Motor neuron (in vitro differentiated cells): Measurements from ENCODE around the gene PHETA2. TPM values are rescaled to one million over a fixed set of nuclear protein-coding genes. Genes with fewer than 3 reads are reported as not detected.
"Not testable (repeated sequence)": the region's sequence is repeated elsewhere in the genome, so short reads cannot be mapped to it uniquely, and the experiment has no call there.

Experiments
- ATAC-seq, 8 experiments: fragments of 200-7000 bp; cut with Tn5 transposase; replicated peaks in 6 of 8; 2 replicates each; pipeline ENCODE4 v1.8.0; 2021; ENCODE audit warnings: mild to moderate bottlenecking in 8 of 8, moderate library complexity in 8 of 8
- H3K27ac ChIP-seq, 2 donors: fragments of 250-450 bp; sonication (Bioruptor Pico); 2 replicates each; pipeline ENCODE4 v1.9.0; 2021; ENCODE audit warnings: antibody characterized with exemption in 2 of 2, mild to moderate bottlenecking in 2 of 2, moderate library complexity in 1 of 2
- H3K4me1 ChIP-seq, 2 donors: fragments of 250-450 bp; sonication (Bioruptor Pico); replicated peaks in 1 of 2; 2 replicates each; pipeline ENCODE4 v1.6.1; 2021; ENCODE audit warnings: antibody characterized with exemption in 2 of 2, mild to moderate bottlenecking in 2 of 2, moderate library complexity in 1 of 2
- H3K4me3 ChIP-seq, 5 donors: fragments of 250-450 bp; sonication (Bioruptor Pico); 2 replicates each; pipeline ENCODE4 v1.9.0; 2021; ENCODE audit warnings: antibody characterized with exemption in 5 of 5, mild to moderate bottlenecking in 5 of 5, moderate library complexity in 4 of 5
- WGBS, 10 experiments: fragments of 450-650 bp; shearing (Covaris generic); methylation state at CpG; one replicate each; pipeline ENCODE4 v1.0.0; 2022; 5-methylcytosine and 5-hydroxymethylcytosine counted together
- in situ Hi-C, 9 experiments: fragments of 400-800 bp; cut with MboI; loops; one replicate each; pipeline ENCODE4 v1.15.0; 2021; ENCODE audit warnings: low sequenced_read_pairs in 9 of 9, low pct_unique_long_range_greater_than_20kb in 2 of 9; ENCODE audit not compliant: unreplicated experiment in 9 of 9
- total RNA-seq, 8 experiments: library from RNA; unstranded; fragments of 300-600 nt; gene quantifications; 2 replicates each; pipeline versions ENCODE4 v1.2.3 to v1.2.4, GENCODE V29; 2022

The PHETA2 gene
- total RNA-seq, 8 experiments from 2014 or later, result 0.36 to 18.5 (median 1.1) TPM

- no peak for ATAC-seq
Measured at GRCh38 chr22:42062506-42063170, 11.4 kb upstream of the PHETA2 start.

GRCh38 chr22:42064629-42065028 lies 9.4 kb upstream of the PHETA2 start:
- WGBS, 10 experiments, result 83 to 100% (median 100%) methylated on average over 1 of the region's 1 CpG; no CpG with 5 or more reads in 7 of the 10 experiments
- no peak overlapping the region for H3K27ac ChIP-seq
- H3K4me1 ChIP-seq, result peaks cover 2 to 10% of the 10 kb centered on the region in 2 donors
- in situ Hi-C loops, result no loop called here
- H3K4me3 ChIP-seq, result no peak overlapping the region
- no peak for ATAC-seq

More at GRCh38 chr22:42062506-42063170, 11.4 kb upstream of the PHETA2 start:
- Histone ChIP-seq H3K27ac (no peak overlapping the region), H3K4me3 (no peak overlapping the region), H3K4me1 (peaks cover 0 to 9% of the 10 kb centered on the region in 2 donors)
- in situ Hi-C loops, result no loop called here
- 75 to 100% (median 100%) methylated on average over 1 to 2 of the region's 10 CpGs; no CpG with 5 or more reads in 7 of the 10 experiments for WGBS, 10 experiments

GRCh38 chr22:42065438-42066125 lies 8.5 kb upstream of the PHETA2 start:
- WGBS, 10 experiments, result 0 to 100% (median 80%) methylated on average over 1 to 8 of the region's 13 CpGs; no CpG with 5 or more reads in 6 of the 10 experiments

GRCh38 chr22:42066126-42066761 lies 7.8 kb upstream of the PHETA2 start:
- ATAC-seq, result no peak
- in situ Hi-C loops, result no loop called here
- Histone ChIP-seq H3K4me1 (peaks cover 7 to 14% of the 10 kb centered on the region in 2 donors), H3K27ac (no peak overlapping the region), H3K4me3 (no peak overlapping the region)
- 100% methylated on average over 1 to 2 of the region's 7 CpGs; no CpG with 5 or more reads in 7 of the 10 experiments for WGBS, 10 experiments

More at GRCh38 chr22:42065438-42066125, 8.5 kb upstream of the PHETA2 start:
- no peak overlapping the region for H3K4me3 ChIP-seq
- ATAC-seq, result no peak
- in situ Hi-C loops, result no loop called here
- H3K4me1 ChIP-seq, result peaks cover 5 to 14% of the 10 kb centered on the region in 2 donors
- H3K27ac ChIP-seq, result no peak overlapping the region

- no peak overlapping the region for H3K4me3 ChIP-seq
- ATAC-seq, result no peak
- no peak overlapping the region for H3K27ac ChIP-seq
- peaks cover 13 to 21% of the 10 kb centered on the region in 2 donors for H3K4me1 ChIP-seq
- 80 to 100% (median 100%) methylated on average over 1 of the region's 10 CpGs; no CpG with 5 or more reads in 7 of the 10 experiments for WGBS, 10 experiments
- in situ Hi-C loops, result no loop called here
Measured at GRCh38 chr22:42066937-42067336, 7.1 kb upstream of the PHETA2 start.

- Histone ChIP-seq H3K4me3 (no peak overlapping the region), H3K4me1 (peaks cover 13 to 21% of the 10 kb centered on the region in 2 donors), H3K27ac (no peak overlapping the region)
- WGBS, 10 experiments, result 80 to 100% (median 82%) methylated on average over 1 to 6 of the region's 14 CpGs; no CpG with 5 or more reads in 4 of the 10 experiments
- in situ Hi-C loops, result no loop called here
- no peak for ATAC-seq
Measured at GRCh38 chr22:42067671-42068251, 6.3 kb upstream of the PHETA2 start.

- WGBS, 10 experiments, result 95 to 100% methylated on average over 1 to 3 of the region's 4 CpGs; no CpG with 5 or more reads in 8 of the 10 experiments
- no peak for ATAC-seq
- H3K4me3 ChIP-seq, result no peak overlapping the region
- no peak overlapping the region for H3K27ac ChIP-seq
- in situ Hi-C loops, result no loop called here
- peaks cover 13 to 21% of the 10 kb centered on the region in 2 donors for H3K4me1 ChIP-seq
Measured at GRCh38 chr22:42068291-42068690, 5.8 kb upstream of the PHETA2 start.

GRCh38 chr22:42069801-42070516 lies 4.1 kb upstream of the PHETA2 start:
- Histone ChIP-seq H3K4me1 (peaks cover 20 to 21% of the 10 kb centered on the region in 2 donors), H3K4me3 (peak overlapping the region; percentile 50 to 66 (median 57)), H3K27ac (peak overlapping the region in 1 of 2 donors; percentile 13)
- ATAC-seq, result peak in 1 of 8 experiments; percentile 16
- WGBS, 10 experiments, result 18 to 81% (median 40%) methylated on average over 2 to 11 of the region's 19 CpGs; no CpG with 5 or more reads in 1 of the 10 experiments
- in situ Hi-C loops, result loop anchor here in 1 of 9 experiments (10.0 kb wide), 1 partner anchor 95 kb away; no protein-coding TSS in a partner anchor

GRCh38 chr22:42070517-42071422 lies 3.3 kb upstream of the PHETA2 start, which contains the start of gene NAGA:
Gene NAGA (minus strand): TSS chr22:42070812. CDS start chr22:42070297, 515 bp downstream.
- Histone ChIP-seq H3K4me3 (peak within 1 kb of the TSS; percentile 50 to 66 (median 57)), H3K4me1 (peaks cover 13 to 20% of the 10 kb centered on the region in 2 donors), H3K27ac (peak within 1 kb of the TSS; percentile 65 to 81)
- WGBS, 10 experiments, result 0 to 71% (median 0%) methylated on average over 1 to 22 of the region's 56 CpGs; no CpG with 5 or more reads in 6 of the 10 experiments
- ATAC-seq, result peak; percentile 89 to 98 (median 97)
- in situ Hi-C loops, result loop anchor here in 1 of 9 experiments (10.0 kb wide), 1 partner anchor 96 kb away; no protein-coding TSS in a partner anchor

GRCh38 chr22:42071508-42071907 lies 2.5 kb upstream of the PHETA2 start:
- Histone ChIP-seq H3K4me1 (peaks cover 12 to 20% of the 10 kb centered on the region in 2 donors), H3K4me3 (peak overlapping the region in 4 of 5 donors; percentile 50 to 66 (median 54))
- not testable (repeated sequence) for ATAC-seq, H3K27ac ChIP-seq
- WGBS, 10 experiments, result 50 to 100% (median 77%) methylated on average over 1 to 7 of the region's 7 CpGs; no CpG with 5 or more reads in 1 of the 10 experiments
- in situ Hi-C loops, result loop anchor here in 1 of 9 experiments (10.0 kb wide), 1 partner anchor 97 kb away; no protein-coding TSS in a partner anchor
